HepG2 (cell line): Measurements from ENCODE around the gene CHN1. TPM values are rescaled to one million over a fixed set of nuclear protein-coding genes. Genes with fewer than 3 reads are reported as not detected.

Experiments
- ATAC-seq: fragments of 200-7000 bp; cut with Tn5 transposase; 3 replicates; pipeline ENCODE4 v1.9.1; 2020; ENCODE audit warnings: mild to moderate bottlenecking, moderate library complexity
- BruUV-seq: library from RNA; stranded (reverse); fragments of 400-500 nt; replicated peaks from 2 replicates; lab custom pipeline; 2021; lab: Mats Ljungman, UMichigan
- CTCF ChIA-PET: fragments of 300-600 bp; formaldehyde crosslinking; extraction: SDS; loops from one replicate; lab custom pipeline; 2021; ENCODE audit warnings: low total read pairs, inconsistent platforms, low intra/inter-chr PET ratio; lab: Yijun Ruan, JAX
- POLR2A ChIA-PET: fragments of 350-600 bp; sonication (Branson Sonifier 250); formaldehyde crosslinking; loops from one replicate; lab custom pipeline; 2020; ENCODE audit warnings: antibody characterized with exemption, inconsistent platforms; lab: Yijun Ruan, JAX
- DNase-seq: peaks from one replicate; pipeline ENCODE4 v3.0.0-alpha.2; 2015; ENCODE audit warnings: low spot score
- FAIRE-seq: peaks from 3 replicates; lab custom pipeline; 2011; peaks lifted over from hg19 to GRCh38; lab: Jason Lieb, UNC
- H2AFZ ChIP-seq: one replicate; pipeline ENCODE4 v1.6.1; 2011; ENCODE audit warnings: low read length, inconsistent platforms
- H3K27ac ChIP-seq: fragments of 300-600 bp; 3 replicates; pipeline ENCODE4 v1.8.0; 2011; ENCODE audit warnings: mixed run types, mild to moderate bottlenecking, mixed read lengths, low read length, inconsistent platforms; ENCODE audit not compliant: insufficient read depth; ENCODE audit errors: extremely low read length
- H3K27me3 ChIP-seq, 2 experiments: fragments of 200-600 bp in 1 of 2; 2 replicates in 1 of 2; 3 replicates in 1 of 2; pipeline versions ENCODE4 v1.6.0 to v1.8.0; 2011; ENCODE audit warnings: low read length in 2 of 2, mild to moderate bottlenecking in 2 of 2, moderate library complexity in 2 of 2, inconsistent platforms in 1 of 2; ENCODE audit not compliant: insufficient read depth in 2 of 2, control insufficient read depth in 1 of 2
- H3K36me3 ChIP-seq, 2 experiments: fragments of 200-600 bp in 1 of 2; replicated peaks in 1 of 2; 2 replicates in 1 of 2; 3 replicates in 1 of 2; pipeline versions ENCODE4 v1.5.1 to v1.8.0; 2011; ENCODE audit warnings: low read length in 2 of 2, inconsistent platforms in 1 of 2; ENCODE audit not compliant: insufficient read depth in 2 of 2, control insufficient read depth in 1 of 2
- H3K4me1 ChIP-seq: 2 replicates; pipeline ENCODE4 v1.5.1; 2012; ENCODE audit warnings: low read length, inconsistent platforms; ENCODE audit not compliant: insufficient read depth
- H3K4me2 ChIP-seq: 2 replicates; pipeline ENCODE4 v1.6.0; 2011; ENCODE audit warnings: low read depth, low read length, inconsistent platforms
- H3K4me3 ChIP-seq, 3 experiments: fragments of 200-600 bp in 1 of 3; sonication (generic), shearing (Covaris generic) in 1 of 3; replicated peaks in 1 of 3; 2 replicates each; pipeline ENCODE4 v1.5.1; 2011 to 2016; ENCODE audit warnings: low read length in 3 of 3, inconsistent platforms in 2 of 3, low read depth in 2 of 3, mild to moderate bottlenecking in 2 of 3, control low read depth in 1 of 3, mixed read lengths in 1 of 3; ENCODE audit not compliant: insufficient read depth in 1 of 3
- H3K79me2 ChIP-seq: one replicate; pipeline ENCODE4 v1.6.1; 2011; ENCODE audit warnings: low read length, inconsistent platforms; ENCODE audit not compliant: insufficient read depth
- H3K9ac ChIP-seq: 2 replicates; pipeline ENCODE4 v1.6.0; 2011; ENCODE audit warnings: mild to moderate bottlenecking, low read depth, low read length, inconsistent platforms; ENCODE audit not compliant: insufficient read depth
- H3K9me3 ChIP-seq: 2 replicates; pipeline ENCODE4 v1.5.1; 2012; ENCODE audit warnings: mild to moderate bottlenecking, low read length
- H4K20me1 ChIP-seq: 2 replicates; pipeline ENCODE4 v1.6.0; 2011; ENCODE audit warnings: inconsistent platforms, mild to moderate bottlenecking, low read length, moderate library complexity; ENCODE audit not compliant: insufficient read depth
- ATM ChIP-seq: fragments of 450-650 bp; IDR thresholded peaks from 2 replicates; pipeline ENCODE4 v1.7.1; 2017; ENCODE audit warnings: mild to moderate bottlenecking, borderline replicate concordance
- EZH2 ChIP-seq: conservative IDR thresholded peaks from 2 replicates; pipeline ENCODE4 v1.6.1; 2012; ENCODE audit warnings: mild to moderate bottlenecking, low read depth, low read length, moderate library complexity
- HMG20A ChIP-seq: IDR thresholded peaks from 2 replicates; pipeline ENCODE4 v1.6.1; 2016; ENCODE audit warnings: borderline replicate concordance
- IKZF4 ChIP-seq: sonication (generic); formaldehyde crosslinking; IDR thresholded peaks from 2 replicates; pipeline ENCODE4 v1.5.1; 2020; ENCODE audit warnings: borderline replicate concordance, mild to moderate bottlenecking, low read depth, missing genetic modification reagents; ENCODE audit errors: not compliant biosample characterization
- MYNN ChIP-seq: sonication (generic); formaldehyde crosslinking; IDR thresholded peaks from 2 replicates; pipeline ENCODE4 v1.4.0; 2020; ENCODE audit warnings: mild to moderate bottlenecking, low read depth, missing genetic modification reagents
- TEAD3 ChIP-seq: optimal IDR thresholded peaks from 2 replicates; pipeline ENCODE3; 2016; ENCODE audit warnings: borderline replicate concordance
- TOPORS ChIP-seq: sonication (generic); formaldehyde crosslinking; IDR thresholded peaks from 2 replicates; pipeline ENCODE4 v1.8.0; 2023; ENCODE audit warnings: mild to moderate bottlenecking, missing genetic modification reagents
- ZEB1 ChIP-seq: IDR thresholded peaks from 2 replicates; pipeline ENCODE4 v1.6.1; 2012; ENCODE audit warnings: mild to moderate bottlenecking, low read depth, inconsistent platforms; ENCODE audit not compliant: insufficient replicate concordance
- ZNF225 ChIP-seq: sonication (generic); formaldehyde crosslinking; IDR thresholded peaks from 2 replicates; pipeline ENCODE4 v1.4.0; 2020; ENCODE audit warnings: mild to moderate bottlenecking, missing genetic modification reagents
- ZNF720 ChIP-seq: sonication (generic); formaldehyde crosslinking; IDR thresholded peaks from 2 replicates; pipeline ENCODE4 v1.4.0; 2020; ENCODE audit warnings: missing genetic modification reagents
- in situ Hi-C: cut with HindIII; loops from 2 replicates; pipeline ENCODE4 v1.10.0; 2017; ENCODE audit warnings: low pct_unique_long_range_greater_than_20kb; ENCODE audit not compliant: extremely low pct_ligation_motif_present
- intact Hi-C: fragments of 100-400 bp; cut with micrococcal nuclease; formaldehyde crosslinking; loops from one replicate; pipeline ENCODE4 v1.10.0; 2022; ENCODE audit not compliant: unreplicated experiment
- polyA plus RNA-seq, 8 experiments: library from polyadenylated mRNA; depleted of rRNA in 3 of 8; stranded (reverse) in 7 of 8; unstranded in 1 of 8; fragments of >200 nt; fragmentation: Illumina TruSeq in 4 of 8; extraction: Trizol in 4 of 8; gene quantifications; 2 replicates each; pipeline versions ENCODE4 v1.2.1 to v1.2.3, GENCODE V29; 2011 to 2016; ENCODE audit warnings: low read depth in 4 of 8, missing spikeins in 1 of 8, mixed read lengths in 1 of 8; ENCODE audit not compliant: insufficient read depth in 1 of 8
- total RNA-seq, 5 experiments: library from RNA; depleted of rRNA; stranded (reverse); fragments of >200 nt; fragmentation: Illumina TruSeq; extraction: Trizol; gene quantifications; 2 replicates each; pipeline ENCODE4 v1.2.3, GENCODE V29; 2016; ENCODE audit warnings: low read depth in 1 of 5
- TF ChIP-seq, protein P1 (sequence below): sonication (generic); formaldehyde crosslinking; conservative IDR thresholded peaks from 2 replicates; pipeline ENCODE4 v1.8.1; 2023; ENCODE audit warnings: missing genetic modification reagents
- TF ChIP-seq, protein P2 (sequence below): sonication (generic); formaldehyde crosslinking; IDR thresholded peaks from 2 replicates; pipeline ENCODE4 v1.4.0; 2020; ENCODE audit warnings: missing genetic modification reagents, borderline replicate concordance

CHN1 gene
- total and polyA plus RNA-seq, 2 of the 13 experiments (the other 11 are each of a cell fraction or from before 2014, with no cell fraction given), result 2.8 to 3.5 TPM

DNA sequence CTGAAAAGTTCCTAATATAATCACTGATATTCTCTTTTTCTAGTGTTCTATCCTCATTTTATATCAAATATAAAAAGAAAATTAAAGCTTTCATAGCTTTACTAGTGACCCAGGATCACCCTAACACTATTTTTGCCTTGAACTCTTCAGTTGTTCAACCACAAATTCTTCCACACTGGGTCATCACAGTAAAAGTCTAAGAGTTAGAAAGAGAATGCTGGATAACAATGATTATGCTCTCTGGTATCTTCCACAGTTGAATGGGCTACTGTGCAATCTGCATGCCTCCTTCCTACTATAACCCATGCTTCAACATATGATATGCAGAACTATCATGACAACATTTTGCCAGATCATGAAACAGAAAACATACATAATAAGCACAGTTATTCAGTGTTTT lies 32.3 kb downstream of the CHN1 start:
- ChIA-PET POLR2A (no interaction called here), CTCF (no interaction called here)
- no peaks in the 10 kb centered on the region for H4K20me1 ChIP-seq
- no peak overlapping the region for H3K4me2 ChIP-seq
- intact Hi-C loops, result no loop called here
- BruUV-seq, result no TSS peak
- no peaks in the 10 kb centered on the region for H3K36me3 ChIP-seq
- H3K4me1 ChIP-seq, result no peaks in the 10 kb centered on the region
- no peak overlapping the region for H2AFZ ChIP-seq
- ATAC-seq (no peak), FAIRE-seq (no peak), DNase-seq (no peak)
- H3K27me3 ChIP-seq, result no peaks in the 10 kb centered on the region
- no peak overlapping the region for H3K4me3 ChIP-seq
- in situ Hi-C loops, result no loop called here
- H3K9me3 ChIP-seq, result no peaks in the 10 kb centered on the region
- H3K9ac ChIP-seq, result no peak overlapping the region
- no peak overlapping the region for H3K27ac ChIP-seq
- no peaks in the 10 kb centered on the region for H3K79me2 ChIP-seq
- TF ChIP-seq ATM (no peak), TOPORS (CRISPR knock-in tag) (no peak), HMG20A (no peak), IKZF4 (no peak), ZNF225 (no peak), ZEB1 (no peak), MYNN (CRISPR knock-in tag) (no peak), TEAD3 (no peak), ZNF720 (CRISPR knock-in tag) (no peak), EZH2 (no peak)
- TF ChIP-seq, protein P1, sequence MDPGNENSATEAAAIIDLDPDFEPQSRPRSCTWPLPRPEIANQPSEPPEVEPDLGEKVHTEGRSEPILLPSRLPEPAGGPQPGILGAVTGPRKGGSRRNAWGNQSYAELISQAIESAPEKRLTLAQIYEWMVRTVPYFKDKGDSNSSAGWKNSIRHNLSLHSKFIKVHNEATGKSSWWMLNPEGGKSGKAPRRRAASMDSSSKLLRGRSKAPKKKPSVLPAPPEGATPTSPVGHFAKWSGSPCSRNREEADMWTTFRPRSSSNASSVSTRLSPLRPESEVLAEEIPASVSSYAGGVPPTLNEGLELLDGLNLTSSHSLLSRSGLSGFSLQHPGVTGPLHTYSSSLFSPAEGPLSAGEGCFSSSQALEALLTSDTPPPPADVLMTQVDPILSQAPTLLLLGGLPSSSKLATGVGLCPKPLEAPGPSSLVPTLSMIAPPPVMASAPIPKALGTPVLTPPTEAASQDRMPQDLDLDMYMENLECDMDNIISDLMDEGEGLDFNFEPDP (CRISPR knock-in tag), result no peak
- TF ChIP-seq, protein P2, sequence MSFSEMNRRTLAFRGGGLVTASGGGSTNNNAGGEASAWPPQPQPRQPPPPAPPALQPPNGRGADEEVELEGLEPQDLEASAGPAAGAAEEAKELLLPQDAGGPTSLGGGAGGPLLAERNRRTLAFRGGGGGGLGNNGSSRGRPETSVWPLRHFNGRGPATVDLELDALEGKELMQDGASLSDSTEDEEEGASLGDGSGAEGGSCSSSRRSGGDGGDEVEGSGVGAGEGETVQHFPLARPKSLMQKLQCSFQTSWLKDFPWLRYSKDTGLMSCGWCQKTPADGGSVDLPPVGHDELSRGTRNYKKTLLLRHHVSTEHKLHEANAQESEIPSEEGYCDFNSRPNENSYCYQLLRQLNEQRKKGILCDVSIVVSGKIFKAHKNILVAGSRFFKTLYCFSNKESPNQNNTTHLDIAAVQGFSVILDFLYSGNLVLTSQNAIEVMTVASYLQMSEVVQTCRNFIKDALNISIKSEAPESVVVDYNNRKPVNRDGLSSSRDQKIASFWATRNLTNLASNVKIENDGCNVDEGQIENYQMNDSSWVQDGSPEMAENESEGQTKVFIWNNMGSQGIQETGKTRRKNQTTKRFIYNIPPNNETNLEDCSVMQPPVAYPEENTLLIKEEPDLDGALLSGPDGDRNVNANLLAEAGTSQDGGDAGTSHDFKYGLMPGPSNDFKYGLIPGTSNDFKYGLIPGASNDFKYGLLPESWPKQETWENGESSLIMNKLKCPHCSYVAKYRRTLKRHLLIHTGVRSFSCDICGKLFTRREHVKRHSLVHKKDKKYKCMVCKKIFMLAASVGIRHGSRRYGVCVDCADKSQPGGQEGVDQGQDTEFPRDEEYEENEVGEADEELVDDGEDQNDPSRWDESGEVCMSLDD (CRISPR knock-in tag), result no peak
